G401 (cell line): ENCODE measurements around the gene CSF1R. TPM values are rescaled to one million over a fixed set of nuclear protein-coding genes. Genes with fewer than 3 reads are reported as not detected.
"Not testable (repeated sequence)": the region's sequence is repeated elsewhere in the genome, so short reads cannot be mapped to it uniquely, and the experiment has no call there.

Source experiments
- DNase-seq: peaks from one replicate; pipeline ENCODE4 v3.0.0-alpha.2; 2015; ENCODE audit warnings: low spot score
- in situ Hi-C: cut with HindIII; loops from 2 replicates; pipeline ENCODE4 v1.10.0; 2016; ENCODE audit warnings: low sequenced_read_pairs, mixed read lengths
- total RNA-seq: library from RNA; depleted of rRNA; stranded (reverse); fragments of >200 nt; shearing (Covaris generic); gene quantifications from 2 replicates; pipeline ENCODE4 v1.2.3, GENCODE V29; 2014

The CSF1R gene
- total RNA-seq, 1 experiment from 2014 or later: 1.1 TPM

DNA sequence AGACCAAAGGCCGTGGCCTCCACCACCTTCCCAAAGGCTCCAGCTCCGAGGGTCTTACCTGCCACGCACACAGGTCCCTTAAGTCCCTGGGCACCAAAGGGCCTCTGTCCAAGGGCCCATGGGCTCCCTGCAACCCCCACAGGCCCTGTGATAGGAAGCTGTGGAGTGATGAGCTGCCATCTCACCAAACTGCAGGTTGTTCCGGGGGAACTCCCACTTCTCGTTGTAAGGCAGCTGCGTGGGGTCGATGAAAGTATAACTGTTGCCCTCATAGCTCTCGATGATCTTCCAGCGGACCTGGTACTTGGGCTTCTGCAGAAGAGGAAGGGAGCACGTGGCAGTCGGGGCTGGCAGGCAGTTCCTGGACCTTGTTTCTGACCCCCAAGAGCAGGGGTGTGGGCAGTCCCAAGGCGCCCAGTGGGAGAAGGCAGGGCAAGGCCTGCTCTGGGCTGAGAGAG, 24.8 kb downstream of the CSF1R start:
- in situ Hi-C loops: no loop called here
- DNase-seq: no peak

DNA sequence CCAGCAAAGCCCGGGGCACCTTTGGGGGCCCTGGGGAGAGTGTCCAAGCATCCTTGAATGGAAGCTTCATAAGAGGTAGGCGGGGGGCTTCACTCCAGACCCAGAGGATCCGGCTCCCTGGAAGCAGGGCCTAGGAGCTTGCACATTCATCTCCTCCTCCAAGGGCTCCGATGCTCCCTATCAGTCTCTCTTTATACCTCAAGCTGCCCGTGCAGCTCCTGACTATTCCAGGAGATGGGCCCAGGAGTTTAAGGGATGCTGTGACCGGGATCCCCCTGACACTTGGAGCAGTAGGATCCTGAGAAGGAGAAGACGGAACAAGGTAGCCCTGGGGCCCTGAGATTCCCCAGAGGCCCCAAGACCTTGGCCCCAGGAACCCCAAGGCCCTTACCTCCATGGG, 25.9 kb downstream of the CSF1R start:
- in situ Hi-C loops: no loop called here
- no peak for DNase-seq

DNA sequence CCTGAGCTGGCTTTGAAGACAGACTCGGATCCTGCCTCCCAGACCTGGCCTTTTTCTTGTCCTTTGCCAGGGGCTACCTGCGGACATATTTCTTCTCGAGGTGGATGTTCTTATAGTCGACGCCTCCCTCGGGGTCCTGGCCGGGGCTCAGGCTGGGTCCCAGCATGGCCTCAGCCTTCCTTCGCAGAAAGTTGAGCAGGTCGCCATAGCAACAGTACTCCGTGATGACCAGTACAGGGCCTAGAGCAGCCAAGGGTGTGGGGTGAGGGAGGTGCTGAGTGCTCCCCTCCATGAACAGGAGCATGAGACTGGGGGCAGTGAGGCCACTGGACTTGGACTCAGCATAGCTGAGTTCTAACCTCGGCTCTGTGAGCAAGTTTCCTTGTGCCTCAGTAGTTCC, 26.7 kb downstream of the CSF1R start:
- in situ Hi-C loops: no loop called here
- no peak for DNase-seq

- in situ Hi-C loops: no loop called here
- DNase-seq: peak; percentile 53
Observed at GRCh38 chr5:150058480-150059126, 27.8 kb downstream of the CSF1R start.

GRCh38 chr5:150057996-150058395, 28.4 kb downstream of the CSF1R start:
- in situ Hi-C loops: no loop called here
- no peak for DNase-seq

DNA sequence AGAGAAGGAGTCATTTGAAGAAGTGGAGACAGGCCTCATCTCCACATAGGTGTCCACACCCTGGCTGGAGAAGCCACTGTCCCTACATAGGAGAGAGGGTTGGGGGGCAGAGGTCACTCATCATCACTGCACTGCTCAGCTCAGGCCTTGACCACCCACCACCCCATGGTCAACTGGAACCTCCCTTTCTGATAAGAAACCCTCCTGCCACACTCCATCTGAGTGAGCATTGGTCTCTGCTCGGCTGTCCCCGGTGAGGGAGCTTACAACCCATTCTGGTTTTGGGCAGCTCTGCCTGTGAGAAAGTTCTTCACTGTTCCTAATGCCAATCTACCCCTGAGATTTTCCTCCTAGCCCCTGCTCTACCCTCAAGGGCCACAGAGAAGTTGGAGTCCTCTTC, 28.8 kb downstream of the CSF1R start:
- no peak for DNase-seq
- in situ Hi-C loops: no loop called here

- in situ Hi-C loops: no loop called here
- DNase-seq: no peak
Observed at GRCh38 chr5:150057052-150057451, 29.3 kb downstream of the CSF1R start.

DNA sequence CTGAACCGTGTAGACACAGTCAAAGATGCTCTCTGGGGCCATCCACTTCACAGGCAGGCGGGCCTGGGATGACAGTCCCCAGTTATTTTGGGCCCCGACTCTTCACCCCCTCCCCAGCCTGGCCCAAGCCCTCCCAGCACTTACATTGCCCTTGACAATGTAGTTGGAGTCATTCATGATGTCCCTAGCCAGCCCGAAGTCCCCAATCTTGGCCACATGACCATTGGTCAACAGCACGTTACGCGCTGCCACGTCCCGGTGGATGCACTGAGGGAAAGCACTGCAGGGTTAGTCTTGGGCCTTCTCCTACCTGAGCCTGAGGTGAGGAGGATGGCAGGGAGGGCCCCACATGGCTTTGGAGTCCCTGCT, 30.3 kb downstream of the CSF1R start:
- in situ Hi-C loops: no loop called here
- DNase-seq: no peak

DNA sequence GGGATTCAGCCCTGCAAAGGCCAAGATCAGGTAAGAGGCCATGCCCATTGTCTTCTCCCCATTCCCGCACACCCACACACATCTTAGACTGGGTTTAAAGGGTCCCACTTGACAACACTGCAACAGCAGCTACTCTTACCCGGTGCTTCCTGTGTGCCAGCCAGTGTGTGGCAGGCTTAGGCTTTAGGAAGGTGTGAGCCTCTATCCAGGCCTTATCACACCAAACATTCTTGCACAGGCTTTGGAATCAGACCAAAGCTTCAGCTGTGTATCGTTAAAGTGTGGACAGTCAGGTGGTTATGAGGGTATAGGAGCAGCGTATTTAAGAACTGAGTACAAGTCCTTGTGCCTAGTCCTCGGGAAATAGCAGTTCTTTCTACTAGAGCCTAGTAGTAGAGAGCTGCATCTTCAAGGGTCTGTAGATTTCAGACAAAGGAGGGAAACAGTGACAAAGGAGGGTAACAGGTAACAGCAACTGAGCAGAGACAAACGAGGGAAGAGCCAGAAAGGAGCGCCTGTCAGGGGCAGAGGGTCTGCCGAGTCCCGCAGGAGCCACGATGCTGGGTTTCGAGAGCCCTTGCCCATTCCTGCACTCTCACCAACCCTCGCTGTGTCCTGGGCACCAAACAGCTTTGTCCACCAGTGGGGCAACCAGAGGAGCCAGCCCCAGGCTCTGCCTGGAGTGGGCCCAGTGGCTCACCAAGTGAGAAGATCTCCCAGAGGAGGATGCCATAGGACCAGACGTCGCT, 30.9 kb downstream of the CSF1R start:
- no peak for DNase-seq
- in situ Hi-C loops: no loop called here

GRCh38 chr5:150054569-150054968, 31.8 kb downstream of the CSF1R start:
- no peak for DNase-seq
- in situ Hi-C loops: no loop called here

DNA sequence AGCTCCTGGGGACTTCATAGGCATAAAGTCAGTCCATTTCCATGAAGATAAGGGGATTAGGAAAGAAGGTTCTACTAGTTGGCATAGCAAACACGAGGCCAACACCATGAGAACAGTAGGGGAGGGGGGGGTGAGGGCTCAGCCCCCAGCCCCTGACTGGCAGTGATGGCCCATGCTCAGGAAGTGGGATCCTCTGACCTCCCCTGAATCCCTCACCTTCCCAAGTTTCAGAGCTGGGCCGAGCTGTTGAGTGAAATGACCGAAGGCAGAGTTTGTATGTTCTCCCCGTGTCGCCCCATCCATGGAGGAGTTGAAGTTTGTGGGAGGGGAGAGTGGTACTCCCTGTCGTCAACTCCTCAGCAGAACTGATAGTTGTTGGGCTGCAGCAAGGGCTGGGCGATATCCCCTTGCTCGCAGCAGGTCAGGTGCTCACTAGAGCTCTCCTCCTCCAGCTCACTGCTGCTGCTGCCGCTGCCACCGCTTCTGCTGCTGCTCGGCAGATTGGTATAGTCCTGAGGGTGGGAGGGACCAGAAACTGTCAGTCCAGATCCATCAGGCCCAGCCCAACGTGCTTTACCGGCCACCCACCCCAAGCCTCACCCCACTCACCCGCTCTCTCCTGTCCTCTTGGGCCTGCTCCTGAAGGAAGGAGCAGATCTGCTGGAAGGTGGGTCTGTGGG, 32.5 kb downstream of the CSF1R start:
- DNase-seq: no peak
- in situ Hi-C loops: no loop called here

DNA sequence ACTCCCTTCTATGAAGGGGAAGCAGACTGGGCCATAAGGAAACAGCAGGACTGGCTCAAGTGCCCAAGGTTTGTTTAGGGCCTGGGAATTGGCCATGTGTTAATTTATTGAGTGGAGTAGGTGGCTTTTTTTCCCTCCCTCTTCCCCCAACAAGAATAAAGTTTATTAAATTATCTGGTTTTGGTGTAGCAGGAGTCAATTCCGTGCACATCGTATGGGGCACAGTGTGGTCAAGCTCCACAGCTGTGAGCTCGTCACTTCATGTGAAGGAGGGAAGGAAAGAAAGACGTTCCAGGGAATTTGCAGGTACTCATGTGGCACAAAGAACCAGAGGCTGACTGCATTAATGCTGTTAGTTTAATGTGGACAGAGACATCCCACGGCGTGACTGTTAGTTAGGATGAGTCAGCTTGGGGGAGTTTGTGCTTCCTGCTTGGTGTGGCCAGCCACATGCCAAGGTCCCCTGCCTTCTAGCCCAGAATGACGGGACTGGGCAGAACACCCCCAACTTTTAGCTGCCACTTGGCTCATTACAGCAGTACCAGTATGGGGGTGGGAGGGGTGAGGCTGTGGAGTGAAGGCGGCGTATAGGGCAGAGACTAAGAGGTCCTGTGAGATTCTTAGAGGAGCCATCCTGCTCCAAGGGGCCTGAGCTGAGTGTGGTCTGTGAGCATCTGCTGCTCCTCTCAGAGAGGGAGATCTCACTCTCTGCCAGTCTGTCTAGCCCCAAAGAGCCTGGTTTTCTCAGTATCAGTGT, 33.2 kb downstream of the CSF1R start:
- no peak for DNase-seq
- in situ Hi-C loops: no loop called here

DNA sequence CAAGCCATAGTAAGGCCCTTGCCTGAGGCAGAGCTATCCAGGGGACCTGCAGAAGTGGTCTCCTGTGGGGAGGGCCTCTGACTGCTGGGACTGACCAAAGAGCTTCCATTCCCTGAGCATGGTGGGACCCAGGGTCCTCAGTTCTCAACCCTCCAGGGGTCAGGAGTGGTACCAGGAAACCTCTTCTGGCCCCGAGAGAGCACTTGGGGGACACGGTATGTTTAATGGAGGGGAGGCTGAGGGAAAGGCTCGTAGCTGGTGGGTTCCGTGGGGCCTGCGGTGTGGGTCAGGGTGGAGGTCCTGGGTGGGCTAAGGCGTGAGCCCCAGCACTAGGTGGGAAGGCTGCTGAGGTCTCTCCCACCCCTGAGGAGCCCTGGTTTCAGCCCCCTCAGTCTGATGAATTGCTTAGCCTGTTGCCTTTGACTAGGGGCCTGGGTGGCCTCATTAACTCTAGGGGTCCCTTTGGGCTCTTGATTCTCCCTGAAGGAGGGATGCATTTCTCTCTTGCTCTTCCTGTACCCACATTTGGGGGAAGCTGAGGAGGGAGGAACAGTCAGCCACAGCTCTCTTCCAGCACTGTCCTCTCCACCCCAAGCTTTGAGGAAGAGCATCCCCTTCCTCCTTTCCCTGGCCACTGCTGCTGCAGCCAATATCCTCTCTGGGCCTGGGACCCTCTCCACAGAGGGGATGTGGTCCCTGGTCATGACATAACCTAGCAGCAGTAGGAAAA, 34.0 kb downstream of the CSF1R start:
- no peak for DNase-seq
- in situ Hi-C loops: no loop called here

- no peak for DNase-seq
Observed at GRCh38 chr5:150051657-150052195, 34.6 kb downstream of the CSF1R start.

GRCh38 chr5:150050172-150050811, 36.1 kb downstream of the CSF1R start:
- DNase-seq, in situ Hi-C loops: not testable (repeated sequence)

More at GRCh38 chr5:150051657-150052195, 34.6 kb downstream of the CSF1R start:
- in situ Hi-C loops: no loop called here

DNA sequence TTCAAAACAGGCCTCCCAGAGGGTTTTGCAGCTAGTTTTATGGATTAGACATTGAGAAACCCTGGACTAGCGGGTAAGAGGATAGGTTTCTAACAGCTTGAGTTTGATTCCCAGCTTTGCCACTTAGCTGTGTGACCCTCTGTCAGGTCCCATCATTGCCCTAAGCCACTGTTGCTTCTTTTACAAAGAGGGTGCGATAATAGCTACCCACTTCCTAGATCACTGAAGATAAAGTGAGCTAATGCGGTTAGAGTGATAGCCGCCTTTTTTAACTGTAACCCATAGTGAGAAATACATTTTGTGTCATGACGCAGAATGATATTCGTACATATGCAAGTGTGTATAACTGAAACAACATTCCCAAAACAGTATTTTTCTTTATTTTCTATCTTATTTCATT, 40.3 kb downstream of the CSF1R start:
- no peak for DNase-seq
- in situ Hi-C loops: no loop called here

GRCh38 chr5:150045549-150045948, 40.8 kb downstream of the CSF1R start:
- no peak for DNase-seq
- in situ Hi-C loops: no loop called here

GRCh38 chr5:150044712-150045111, 41.6 kb downstream of the CSF1R start:
- DNase-seq: no peak
- in situ Hi-C loops: no loop called here
